GM21423 (cell line): ENCODE results near the gene IFNGR1.

Experiments
- ATAC-seq: cut with Tn5 transposase; IDR thresholded peaks from one replicate; pipeline ENCODE4 v1.9.1; 2021; ENCODE audit warnings: mild to moderate bottlenecking, moderate library complexity; ENCODE audit not compliant: unreplicated experiment

Gene IFNGR1

DNA sequence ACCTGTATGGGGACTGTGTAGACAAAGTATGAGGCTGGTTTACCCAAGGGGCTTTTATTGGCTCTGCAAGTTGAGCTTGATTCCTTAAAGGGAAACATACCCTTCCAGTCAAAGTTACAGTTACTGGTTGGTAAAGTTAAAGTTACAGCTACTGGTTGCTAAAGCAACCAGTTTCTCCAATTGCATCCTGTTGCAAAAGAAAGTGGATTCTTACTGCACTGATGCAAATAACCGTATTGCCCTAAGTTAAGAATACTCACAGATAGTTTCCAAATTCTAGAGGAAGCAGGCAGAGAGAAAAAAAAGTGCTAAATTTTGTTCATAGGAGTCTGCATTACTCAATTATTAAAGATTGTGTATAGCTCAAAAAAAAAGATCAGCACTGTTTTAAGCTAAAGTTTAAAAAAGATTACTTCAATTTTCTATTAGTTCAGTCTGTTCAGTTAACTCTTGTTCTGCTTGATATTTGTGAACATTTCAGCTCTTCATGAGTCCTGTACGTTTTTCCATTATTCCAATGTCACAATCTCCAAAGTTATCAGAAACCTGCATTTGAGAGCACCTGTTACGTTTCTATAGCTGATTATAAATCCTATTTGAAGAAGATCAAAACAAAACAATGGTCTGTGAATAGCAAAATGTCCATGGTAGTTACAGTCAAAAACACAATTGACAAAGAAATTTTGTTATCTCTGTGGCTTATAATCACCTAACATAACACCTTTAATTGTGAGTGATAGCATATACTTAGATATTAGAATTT, 37.1 kb downstream of the IFNGR1 start:
- ATAC-seq = no peak

DNA sequence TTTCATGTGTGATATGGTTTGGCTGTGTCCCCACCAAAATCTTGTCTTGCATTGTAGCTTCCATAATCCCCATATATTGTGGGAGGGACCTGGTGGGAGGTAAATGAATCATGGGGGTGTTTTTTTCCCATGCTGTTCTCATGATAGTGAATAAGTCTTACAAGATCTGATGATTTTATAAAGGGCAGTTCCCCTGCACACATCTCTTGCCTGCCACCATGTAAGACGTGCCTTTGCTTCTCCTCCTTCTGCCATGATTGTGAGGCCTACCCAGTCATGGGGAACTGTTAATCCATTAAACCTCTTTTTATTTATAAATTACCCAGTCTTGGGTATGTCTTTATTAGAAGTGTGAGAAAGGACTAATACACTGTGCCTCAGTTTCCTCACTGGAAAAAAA, 41.6 kb downstream of the IFNGR1 start:
- ATAC-seq = no peak

DNA sequence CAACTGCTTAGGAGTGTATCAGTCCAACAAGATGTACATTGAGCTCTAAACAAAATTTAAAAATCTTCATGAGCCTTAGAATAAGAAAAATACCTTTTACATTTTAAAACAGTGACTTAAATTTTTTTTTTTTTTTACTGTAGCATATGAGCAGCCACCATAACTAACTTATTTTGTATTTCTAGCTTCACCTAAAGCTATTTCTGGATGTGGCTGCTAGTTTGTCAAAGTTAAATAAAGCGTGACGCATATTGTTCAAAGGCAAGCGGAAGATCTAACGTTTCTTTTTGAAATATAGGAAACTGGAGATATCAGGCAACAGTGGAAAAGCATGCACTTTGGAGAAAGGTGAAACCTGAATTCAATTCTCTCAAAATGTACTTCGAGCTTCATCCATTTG, 42.5 kb downstream of the IFNGR1 start:
- no peak for ATAC-seq

DNA sequence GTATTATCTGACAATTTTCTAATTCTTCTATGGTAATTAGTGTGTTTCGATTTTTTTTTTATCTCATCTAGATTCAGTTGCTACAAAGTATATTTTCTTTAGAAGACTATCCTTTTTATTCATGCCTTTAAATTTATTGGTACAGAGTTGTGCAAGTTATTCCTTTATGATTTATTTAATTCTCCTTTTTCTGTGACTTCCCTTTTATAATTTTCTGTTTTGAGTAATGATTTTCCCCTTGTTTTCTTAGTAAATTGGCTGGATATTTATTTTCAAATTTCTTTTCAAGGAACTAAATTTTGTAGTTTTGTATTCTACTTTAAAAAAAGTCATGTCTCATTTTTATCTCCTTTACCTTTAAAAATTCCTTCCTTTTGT, 43.3 kb downstream of the IFNGR1 start:
- no peak for ATAC-seq

DNA sequence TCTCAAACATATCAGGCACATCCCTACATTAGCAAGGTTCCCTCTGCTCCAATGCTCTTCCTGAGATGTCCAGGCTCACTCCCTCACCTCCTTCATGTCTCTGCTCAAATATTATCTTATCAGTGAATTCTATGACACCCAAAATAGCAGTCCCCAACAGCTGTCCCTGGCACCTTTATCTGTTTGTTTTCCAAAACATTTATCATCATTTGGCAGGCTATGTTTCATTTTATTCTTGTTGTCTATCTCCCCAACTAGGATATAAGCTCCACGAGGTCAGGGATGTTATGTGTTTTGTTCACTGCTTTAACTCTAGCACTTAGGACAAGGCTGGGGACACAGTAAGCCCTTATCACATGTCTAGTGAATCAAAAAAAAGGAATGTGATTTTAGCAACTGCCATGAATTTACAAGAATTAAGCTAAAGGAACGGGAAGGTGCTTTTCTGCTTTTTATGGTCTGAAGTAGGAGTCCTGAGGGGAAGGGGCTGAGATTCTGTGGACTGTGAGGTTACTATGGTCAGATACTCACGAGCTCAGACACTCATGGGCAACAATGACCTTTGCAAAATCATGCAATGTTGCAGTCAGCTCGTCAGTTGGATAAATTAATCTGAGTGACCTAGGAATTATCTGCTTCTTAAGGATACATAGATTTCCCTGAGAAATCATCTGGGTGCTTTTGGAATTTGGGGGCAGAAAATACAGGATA, 43.9 kb downstream of the IFNGR1 start:
- ATAC-seq = no peak

DNA sequence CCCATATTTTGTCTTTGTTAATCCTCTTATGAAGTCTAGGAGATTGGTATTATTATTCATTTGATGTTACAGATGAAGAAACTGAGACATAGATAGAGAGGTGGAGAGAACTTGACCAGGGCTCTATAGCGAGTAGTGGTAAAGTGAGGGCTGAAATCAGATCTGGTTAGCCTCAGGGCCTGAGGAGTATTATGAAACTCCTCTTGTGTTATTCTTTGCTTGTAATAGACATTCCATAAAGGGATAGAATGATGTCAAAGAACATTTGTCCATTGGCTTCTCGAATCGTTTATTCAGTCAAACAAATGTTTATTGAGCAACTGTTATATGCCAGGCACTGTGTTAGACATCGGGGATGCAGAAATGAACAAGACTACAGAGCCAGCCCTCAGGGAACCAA, 45.7 kb downstream of the IFNGR1 start, which contains the start of gene IL22RA2:
TSS of gene IL22RA2 (minus strand) at position 144 of the 400 bp plus-strand sequence. CDS start 11,895 bp downstream, outside the sequence.
- no peak for ATAC-seq

DNA sequence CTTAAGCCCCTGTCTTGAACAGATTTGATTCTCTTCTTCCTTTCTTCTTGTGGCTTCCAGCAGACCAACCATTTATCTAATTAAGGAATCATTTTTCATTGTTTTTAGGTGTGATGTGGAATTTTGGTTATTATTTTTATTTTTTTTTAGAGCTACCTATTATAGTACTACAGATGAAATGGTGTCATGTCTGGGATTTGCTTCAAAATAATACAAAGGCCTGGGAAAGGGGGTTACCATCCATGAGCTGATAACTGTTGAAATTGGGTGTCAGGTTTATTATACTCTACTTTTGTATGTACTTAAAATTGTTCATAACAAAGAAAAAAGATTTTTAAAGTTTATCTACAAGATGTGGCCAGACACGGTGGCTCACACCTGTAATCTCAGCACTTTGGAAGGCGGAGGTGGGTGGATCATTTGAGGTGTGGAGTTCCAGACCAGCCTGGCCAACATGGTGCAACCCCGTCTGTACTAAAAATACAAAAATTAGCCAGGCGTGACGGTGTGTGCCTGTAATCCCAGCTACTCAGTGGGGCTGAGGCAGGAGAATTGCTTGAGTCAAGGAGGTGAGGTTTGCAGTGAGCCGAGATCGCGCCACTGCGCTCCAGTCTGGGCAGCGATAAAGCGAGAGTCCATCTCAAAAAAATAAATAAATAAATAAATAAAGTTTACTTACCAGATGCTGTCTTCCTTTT, 46.3 kb downstream of the IFNGR1 start:
- no peak for ATAC-seq

DNA sequence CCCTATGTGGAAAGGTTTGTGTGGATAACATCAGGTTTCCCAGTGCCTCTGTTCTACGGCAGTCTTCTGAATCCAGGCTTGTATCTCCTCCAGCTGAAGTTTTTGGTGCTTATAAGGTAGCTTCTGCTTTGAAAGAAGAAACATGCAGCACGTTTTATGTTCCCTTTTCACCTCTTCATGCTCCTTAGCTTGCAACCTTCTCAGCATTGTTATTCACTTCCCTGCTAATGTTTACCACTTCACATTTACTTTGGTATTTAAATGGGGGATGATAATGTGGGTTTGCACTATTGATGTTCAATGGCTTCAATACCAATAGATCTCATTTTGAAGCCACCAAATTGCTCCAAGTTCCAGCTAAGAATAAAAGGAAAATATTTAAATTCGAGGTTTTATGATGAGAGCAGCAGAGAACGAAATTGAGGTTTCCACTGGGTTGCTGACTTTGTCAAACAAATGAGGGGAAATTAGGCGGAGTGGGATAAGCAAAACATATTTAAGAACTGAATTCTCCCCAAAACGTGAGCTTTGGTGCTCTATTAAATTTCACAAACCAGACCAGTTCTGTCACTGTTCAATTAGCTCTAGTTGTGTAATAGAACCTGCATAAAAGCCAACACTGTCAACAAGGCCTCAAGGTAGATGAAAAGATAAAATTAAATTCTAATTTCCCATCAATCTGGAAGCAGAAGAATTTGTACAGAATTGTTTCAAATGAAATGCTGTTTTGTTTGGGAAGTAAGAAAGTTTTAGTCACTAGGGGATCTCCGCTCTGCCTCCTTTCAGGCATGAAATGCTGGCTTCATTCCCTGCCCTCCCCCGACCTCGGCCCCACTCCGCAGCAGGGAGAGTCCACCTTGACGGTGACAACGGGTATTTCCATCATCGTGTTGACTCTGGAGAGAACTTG, 47.1 kb downstream of the IFNGR1 start:
- ATAC-seq = no peak

DNA sequence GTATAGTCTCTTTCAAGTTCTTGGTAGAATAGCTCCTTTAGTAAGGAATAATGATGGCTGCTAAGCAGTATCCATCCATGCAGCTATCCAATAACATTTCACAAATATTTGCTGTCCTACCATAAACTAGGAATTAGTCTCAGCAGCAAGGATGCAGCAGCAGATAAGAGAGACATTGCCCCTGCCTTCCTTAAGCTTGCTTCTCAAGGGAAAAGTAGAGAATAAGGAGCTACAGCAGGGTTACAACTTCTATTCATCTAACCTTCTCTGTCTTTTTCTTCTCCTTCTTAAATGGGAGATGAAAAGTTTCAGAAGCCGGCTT, 48.2 kb downstream of the IFNGR1 start:
- no peak for ATAC-seq

DNA sequence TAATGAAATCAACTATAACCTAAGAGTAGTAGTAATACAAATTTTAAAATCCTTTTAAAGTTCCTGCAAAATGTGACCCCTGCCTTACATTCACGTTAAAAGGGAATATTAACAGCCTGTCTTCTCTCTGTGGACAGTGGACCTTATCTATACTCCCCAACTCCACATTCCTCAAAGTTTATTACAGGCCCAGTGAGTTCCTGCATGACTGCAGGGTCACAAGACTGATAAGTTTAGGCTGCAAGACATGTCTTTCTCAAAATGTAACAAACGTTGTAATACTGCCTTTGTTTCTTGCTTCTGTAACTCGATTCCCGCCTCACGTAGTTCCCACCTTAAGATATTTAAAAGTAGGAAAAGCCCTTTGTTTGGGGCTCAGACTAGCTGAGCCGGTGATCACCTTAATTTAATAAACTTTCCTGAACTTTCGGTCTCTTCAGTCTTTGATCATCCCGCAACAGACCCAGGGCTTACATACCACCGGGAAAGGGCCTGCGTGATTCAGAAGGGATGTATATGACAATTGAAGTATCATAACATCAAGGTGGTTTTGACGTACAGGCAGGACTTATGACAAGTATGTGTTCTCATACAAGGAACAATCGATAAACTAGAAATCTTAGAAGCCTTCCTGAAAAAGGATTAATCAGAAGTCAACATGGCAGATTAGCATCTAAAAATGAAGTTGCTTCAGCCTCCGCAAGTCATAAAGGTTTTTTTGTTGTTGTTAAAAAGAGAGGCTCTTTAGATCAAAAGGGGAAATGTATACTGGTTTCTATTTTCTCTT, 48.7 kb downstream of the IFNGR1 start:
- ATAC-seq = no peak

DNA sequence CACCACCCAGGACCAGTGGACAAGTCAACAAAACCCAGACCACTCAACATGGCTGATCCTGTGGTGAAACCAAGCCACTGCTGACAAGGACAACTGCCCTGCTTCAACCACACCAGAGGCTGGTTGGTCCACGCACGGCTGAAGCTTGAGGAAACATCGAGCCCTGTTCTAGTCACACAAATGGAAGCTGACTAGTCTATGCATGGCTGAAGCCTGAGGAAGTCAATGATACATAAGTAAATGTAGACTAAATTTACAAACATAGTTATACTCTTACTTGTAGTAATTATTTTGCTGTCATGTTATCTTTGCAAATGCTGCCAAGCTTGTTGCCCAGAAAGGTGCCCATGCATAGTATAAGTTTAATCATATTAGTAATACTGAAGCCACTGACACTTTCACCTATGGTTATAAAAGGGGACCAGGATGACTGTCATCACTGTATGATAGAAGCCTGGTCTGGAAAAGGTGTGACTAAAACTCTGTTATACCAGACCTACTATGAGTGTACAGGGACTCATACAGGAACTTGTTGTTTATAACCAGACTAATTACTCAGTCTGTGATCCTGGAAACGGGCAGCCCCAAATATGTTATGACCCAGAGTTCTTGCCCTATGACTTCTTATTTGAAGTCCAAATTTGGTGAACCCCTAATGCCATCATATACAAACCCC, 51.3 kb downstream of the IFNGR1 start:
- no peak for ATAC-seq

DNA sequence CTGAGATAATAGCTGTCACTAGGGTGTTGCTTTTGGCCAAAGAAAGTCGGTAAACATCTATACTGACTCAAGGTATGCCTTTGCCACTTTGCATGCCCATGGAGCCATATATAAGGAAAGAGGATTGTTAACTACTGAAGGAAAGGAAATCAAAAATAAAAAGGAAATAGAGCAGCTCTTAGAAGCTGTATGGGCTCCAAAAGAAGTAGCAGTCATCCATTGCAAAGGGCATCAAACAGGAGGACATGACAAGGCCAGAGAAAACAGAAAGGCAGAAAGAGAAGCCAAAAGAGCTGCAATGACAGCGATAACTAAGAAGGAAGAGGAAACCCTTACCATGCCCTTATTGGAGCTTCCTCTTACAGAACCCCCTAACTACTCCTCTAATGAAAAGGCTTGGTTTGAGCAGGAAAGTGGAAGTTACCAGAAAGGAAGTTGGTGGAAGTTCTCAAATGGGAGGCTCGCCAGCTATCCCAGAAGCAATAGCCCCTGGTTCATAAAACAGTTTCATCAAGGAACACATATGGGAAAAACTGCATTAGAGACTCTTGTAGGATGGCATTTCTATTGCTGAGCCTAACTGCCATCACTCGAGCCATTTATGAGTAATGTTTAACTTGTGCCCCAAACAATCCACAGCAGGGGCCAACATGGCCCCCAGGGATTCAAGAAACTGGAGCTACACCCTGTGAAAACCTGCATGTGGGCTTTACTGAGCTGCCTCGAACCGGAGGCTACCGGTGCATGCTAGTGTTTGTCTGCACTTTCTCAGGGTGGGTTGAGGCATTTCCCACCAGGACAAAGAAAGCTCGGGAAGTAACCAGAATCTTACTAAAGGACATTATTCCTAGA, 52.7 kb downstream of the IFNGR1 start:
- no peak for ATAC-seq

DNA sequence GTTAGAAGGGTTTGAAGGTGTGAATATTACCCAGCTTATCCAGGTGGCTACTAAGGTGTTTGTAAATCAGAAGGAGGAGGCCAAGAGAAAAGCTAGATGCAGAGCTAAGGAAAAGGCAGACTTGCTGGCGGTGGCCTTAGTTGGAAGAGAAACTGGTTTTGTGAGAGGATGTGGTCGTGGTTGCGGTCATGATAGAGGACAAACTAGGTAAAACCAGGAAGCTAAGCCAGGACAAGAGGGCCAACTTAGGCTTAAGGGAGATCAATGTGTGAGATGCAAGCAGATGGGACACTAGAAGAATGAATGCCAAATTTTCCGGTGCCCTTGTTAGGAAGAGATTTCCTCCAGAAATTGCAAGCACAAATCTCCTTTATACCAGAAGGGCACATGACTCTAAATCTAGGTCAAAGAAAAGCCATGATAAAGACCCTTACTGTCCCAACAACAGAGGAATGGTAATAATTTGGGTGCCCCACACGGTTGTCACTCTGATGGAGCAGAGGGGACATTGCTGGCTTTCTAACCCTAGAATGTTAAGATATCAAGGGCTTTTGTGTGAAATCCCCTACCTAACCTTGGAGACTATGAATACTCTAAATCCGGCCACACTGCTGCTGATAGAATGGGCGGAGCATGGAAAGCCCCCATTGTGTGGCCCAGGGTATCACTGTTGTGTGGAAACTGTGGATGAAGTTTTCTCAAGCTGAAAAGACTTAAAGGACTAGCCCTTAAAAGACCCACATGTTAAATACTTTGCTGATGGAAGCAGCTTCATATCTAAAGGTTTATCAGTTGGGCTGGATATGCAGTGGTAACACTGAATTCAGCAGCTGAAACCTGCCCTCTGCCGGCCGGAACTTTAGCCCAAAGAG, 53.6 kb downstream of the IFNGR1 start:
- ATAC-seq = peak; percentile 57

DNA sequence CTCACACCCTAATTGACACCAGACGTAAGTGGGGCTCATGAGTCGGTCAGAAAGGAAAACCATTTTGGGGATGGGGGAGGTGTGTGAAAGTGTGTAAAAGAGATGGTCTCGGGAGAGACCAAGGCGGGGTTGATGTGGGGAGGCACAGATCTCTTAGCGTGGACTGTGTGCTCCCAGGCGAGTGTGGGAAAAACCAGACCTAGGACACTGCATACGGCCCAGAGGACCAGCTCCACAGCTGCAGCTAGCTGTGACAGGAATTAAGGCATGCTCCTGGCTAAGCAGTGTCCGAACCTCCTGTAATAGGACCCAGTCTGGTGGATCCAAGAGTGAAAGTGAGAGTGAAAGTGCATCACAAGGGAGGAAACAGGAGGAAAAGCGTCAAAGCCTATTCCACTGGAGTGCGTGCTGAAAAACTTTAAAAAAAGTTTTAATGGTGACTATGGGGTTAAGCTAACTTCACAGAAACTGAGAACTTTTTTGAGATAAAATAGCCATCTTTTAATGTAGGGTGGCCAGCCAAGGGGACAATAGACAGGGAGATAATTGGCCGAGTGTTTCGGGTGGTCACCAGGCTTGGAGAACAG, 55.4 kb downstream of the IFNGR1 start:
- no peak for ATAC-seq

DNA sequence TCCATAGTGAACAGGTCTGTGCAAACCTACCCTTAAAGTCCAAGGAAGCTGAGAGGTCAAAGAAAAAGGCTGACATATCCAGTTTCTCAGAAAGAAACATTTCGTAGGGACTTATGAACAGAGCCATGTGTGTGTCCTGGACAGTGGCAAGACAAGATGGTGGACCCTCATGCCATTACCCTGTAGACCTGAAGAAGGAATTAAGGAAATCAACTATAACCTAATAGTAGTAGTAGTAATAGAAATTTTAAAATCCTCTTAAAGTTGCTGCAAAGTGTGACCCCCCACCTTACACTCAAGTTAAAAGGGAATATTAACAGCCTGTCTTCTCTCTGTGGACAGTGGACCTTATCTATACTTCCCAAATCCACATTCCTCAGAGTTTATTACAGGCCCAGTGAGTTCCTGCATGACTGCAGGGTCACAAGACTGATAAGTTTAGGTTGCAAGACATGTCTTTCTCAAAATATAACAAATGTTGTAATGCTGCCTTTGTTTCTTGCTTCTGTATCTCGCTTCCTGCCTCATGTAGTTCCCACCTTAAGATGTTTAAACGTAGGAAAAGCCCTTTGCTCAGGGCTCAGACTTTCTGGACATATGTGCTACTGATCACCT, 56.4 kb downstream of the IFNGR1 start:
- ATAC-seq = no peak

DNA sequence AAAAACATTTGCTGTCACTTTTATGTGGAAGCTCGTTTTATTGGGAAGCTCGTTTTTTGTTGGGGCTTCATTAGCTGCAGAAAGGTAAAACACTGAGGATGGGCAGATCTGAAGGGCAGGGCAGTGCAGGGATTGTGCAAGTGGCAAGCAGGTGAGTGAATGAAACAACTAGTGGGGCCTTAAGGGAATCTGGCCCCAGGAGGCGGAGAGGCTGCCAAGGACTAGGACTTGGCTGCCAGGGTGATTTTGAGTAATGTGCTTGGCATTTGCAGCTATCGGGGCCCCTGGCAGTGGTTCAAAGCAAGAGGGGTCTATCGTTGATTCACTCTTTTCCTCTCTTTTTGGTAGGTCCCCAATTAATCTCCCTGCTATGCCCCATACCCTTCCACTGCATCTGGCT, 57.2 kb downstream of the IFNGR1 start:
- ATAC-seq = no peak

DNA sequence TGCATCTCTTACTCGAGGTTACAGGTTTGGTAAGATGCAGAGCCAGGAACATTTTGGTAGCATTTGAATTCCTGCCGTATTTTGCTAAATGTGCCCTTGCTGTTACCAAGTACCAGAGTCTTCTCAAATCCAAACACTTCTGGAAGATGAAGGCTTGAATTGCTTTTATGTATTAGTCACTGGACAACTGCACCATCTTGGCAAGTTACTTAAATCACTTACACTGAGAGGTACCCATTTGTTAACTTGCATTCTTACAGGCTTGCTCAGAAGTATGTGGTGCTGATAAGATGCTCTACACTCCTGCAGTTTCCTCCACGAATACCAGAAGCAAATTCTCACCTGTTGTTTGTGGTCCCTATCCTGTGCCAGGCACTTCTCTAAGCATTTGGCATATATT, 58.4 kb downstream of the IFNGR1 start:
- no peak for ATAC-seq
